Body of pancreas (tissue), 4 donors: ENCODE data around the gene NFIC. TPM values are rescaled to one million over a fixed set of nuclear protein-coding genes. Genes with fewer than 3 reads are reported as not detected.

ENCODE experiments used
- ATAC-seq: fragments of 150-250 bp; one replicate; pipeline ENCODE4 v1.9.1; 2016
- DNase-seq, 4 donors: peaks; one replicate each; pipeline ENCODE4 v3.0.0-alpha.2; 2019
- H3K27ac ChIP-seq, 4 donors: fragments of 200-600 bp; sonication (generic); 1 replicate in 3 of 4; 2 replicates in 1 of 4; pipeline versions ENCODE4 v1.5.1 to v1.6.1; 2016 to 2019; ENCODE audit warnings: mild to moderate bottlenecking in 1 of 4, mixed read lengths in 1 of 4, moderate library complexity in 1 of 4
- H3K27me3 ChIP-seq, 2 donors: fragments of 200-600 bp; sonication (generic); one replicate each; pipeline ENCODE4 v1.6.0; 2016; ENCODE audit warnings: mild to moderate bottlenecking in 1 of 2
- H3K36me3 ChIP-seq, 2 donors: fragments of 200-600 bp; sonication (generic); replicated peaks in 1 of 2; 2 replicates each; pipeline ENCODE4 v1.5.1; 2016; ENCODE audit warnings: low read depth in 2 of 2; ENCODE audit not compliant: insufficient read depth in 1 of 2
- H3K4me1 ChIP-seq: fragments of 200-600 bp; sonication (generic); one replicate; pipeline ENCODE4 v1.6.0; 2016
- H3K4me3 ChIP-seq, 2 donors: fragments of 200-600 bp; sonication (generic); 1 replicate in 1 of 2; 2 replicates in 1 of 2; pipeline ENCODE4 v1.5.1; 2016 to 2019
- H3K9me3 ChIP-seq, 3 donors: fragments of 200-600 bp; sonication (generic); 1 replicate in 2 of 3; 2 replicates in 1 of 3; pipeline ENCODE4 v1.5.1; 2016
- POLR2A ChIP-seq, 3 donors: fragments of 450-650 bp; IDR thresholded peaks; one replicate each; pipeline ENCODE4 v1.6.1; 2016; ENCODE audit warnings: antibody characterized with exemption in 3 of 3, mild to moderate bottlenecking in 2 of 3
- WGBS, 2 donors: methylation state at CpG; one replicate each; pipeline ENCODE4 v1.1.5; 2017; 5-methylcytosine and 5-hydroxymethylcytosine counted together
- intact Hi-C: fragments of 100-400 bp; cut with DNase I; formaldehyde crosslinking; loops from one replicate; pipeline ENCODE4 v1.15.1; 2023
- total RNA-seq, 2 donors: library from RNA; depleted of rRNA; stranded (reverse); fragments of >200 nt; gene quantifications; one replicate each; pipeline ENCODE4 v1.1.0, GENCODE V29; 2016
- TF ChIP-seq, protein P1 (sequence below), 7 experiments: fragments of 450-650 bp in 4 of 7; fragments of 200-600 bp in 3 of 7; sonication (generic) in 3 of 7; IDR thresholded peaks; one replicate each; pipeline ENCODE4 v1.5.1; 2016 to 2019; ENCODE audit warnings: antibody characterized with exemption in 7 of 7

Gene NFIC
- total RNA-seq, 2 donors from 2014 or later: 178 to 186 TPM

GRCh38 chr19:3470500-3471128 lies 104.2 kb downstream of the NFIC start:
- Histone ChIP-seq H3K36me3 (no peaks in the 10 kb centered on the region), H3K27ac (no peak overlapping the region), H3K27me3 (no peaks in the 10 kb centered on the region), H3K4me1 (peaks cover 24% of the 10 kb centered on the region), H3K9me3 (no peaks in the 10 kb centered on the region), H3K4me3 (no peak overlapping the region)
- TF ChIP-seq, protein P1, sequence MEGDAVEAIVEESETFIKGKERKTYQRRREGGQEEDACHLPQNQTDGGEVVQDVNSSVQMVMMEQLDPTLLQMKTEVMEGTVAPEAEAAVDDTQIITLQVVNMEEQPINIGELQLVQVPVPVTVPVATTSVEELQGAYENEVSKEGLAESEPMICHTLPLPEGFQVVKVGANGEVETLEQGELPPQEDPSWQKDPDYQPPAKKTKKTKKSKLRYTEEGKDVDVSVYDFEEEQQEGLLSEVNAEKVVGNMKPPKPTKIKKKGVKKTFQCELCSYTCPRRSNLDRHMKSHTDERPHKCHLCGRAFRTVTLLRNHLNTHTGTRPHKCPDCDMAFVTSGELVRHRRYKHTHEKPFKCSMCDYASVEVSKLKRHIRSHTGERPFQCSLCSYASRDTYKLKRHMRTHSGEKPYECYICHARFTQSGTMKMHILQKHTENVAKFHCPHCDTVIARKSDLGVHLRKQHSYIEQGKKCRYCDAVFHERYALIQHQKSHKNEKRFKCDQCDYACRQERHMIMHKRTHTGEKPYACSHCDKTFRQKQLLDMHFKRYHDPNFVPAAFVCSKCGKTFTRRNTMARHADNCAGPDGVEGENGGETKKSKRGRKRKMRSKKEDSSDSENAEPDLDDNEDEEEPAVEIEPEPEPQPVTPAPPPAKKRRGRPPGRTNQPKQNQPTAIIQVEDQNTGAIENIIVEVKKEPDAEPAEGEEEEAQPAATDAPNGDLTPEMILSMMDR (IDR thresholded peaks at IDR 0.05): no peak
- no peak for TF ChIP-seq POLR2A (IDR thresholded peaks at IDR 0.05)
- WGBS, 2 donors: 51 to 60% methylated on average over 10 to 11 of the region's 11 CpGs
- intact Hi-C loops: loop anchor here (5.0 kb wide), 1 partner anchor 148 kb away; no protein-coding TSS in a partner anchor
- no peak for DNase-seq
- ATAC-seq: peak; percentile 4

DNA sequence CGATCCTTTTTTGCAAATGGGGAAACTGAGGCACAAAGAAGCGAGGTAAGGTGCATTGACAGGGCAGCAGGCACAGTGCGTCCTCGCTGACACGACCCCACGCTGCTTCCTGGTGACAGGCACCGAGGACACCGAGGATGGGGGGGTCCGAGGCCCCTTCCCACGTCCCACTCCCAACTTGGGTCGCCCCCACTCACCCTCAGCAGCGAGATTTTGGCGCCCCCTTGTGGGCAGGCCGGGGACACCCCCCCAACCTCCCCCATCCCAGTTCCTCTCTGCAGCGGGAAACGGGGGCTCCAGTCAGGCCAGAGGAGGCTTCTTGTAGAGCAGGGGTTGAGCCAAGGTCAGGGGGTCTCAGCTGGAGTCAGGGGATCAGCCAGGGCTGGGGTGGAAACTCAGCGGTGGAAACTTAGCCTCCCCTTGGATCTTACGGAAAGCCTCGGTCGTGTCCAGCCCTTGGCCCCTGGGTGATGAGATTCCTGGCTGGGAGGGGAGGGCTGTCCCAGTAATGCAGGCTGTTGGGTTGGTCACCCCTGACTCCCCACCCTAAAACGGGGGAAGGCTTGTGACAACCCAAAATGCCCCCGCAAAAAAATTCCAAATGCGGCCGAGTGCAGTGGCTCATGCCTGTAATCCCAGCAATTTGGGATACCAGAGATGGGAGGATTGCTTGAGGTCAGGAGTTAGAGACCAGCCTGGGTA lies 105.7 kb downstream of the NFIC start:
- no peak for TF ChIP-seq POLR2A (IDR thresholded peaks at IDR 0.05)
- TF ChIP-seq, protein P1 (IDR thresholded peaks at IDR 0.05): peak; percentile 52 to 84 (median 73)
- WGBS, 2 donors: 30 to 50% methylated on average over 3 to 21 of the region's 24 CpGs
- DNase-seq (peak in 2 of 4 donors; percentile 35 to 53), ATAC-seq (peak; percentile 37)
- Histone ChIP-seq H3K27ac (no peak overlapping the region), H3K4me1 (peaks cover 24% of the 10 kb centered on the region), H3K27me3 (no peaks in the 10 kb centered on the region), H3K9me3 (no peaks in the 10 kb centered on the region), H3K36me3 (no peaks in the 10 kb centered on the region), H3K4me3 (no peak overlapping the region)
- intact Hi-C loops: loop anchor here (5.0 kb wide), 1 partner anchor 150 kb away; no protein-coding TSS in a partner anchor

GRCh38 chr19:3474010-3474409 lies 107.6 kb downstream of the NFIC start:
- intact Hi-C loops: loop anchor here (5.0 kb wide), 1 partner anchor 152 kb away; no protein-coding TSS in a partner anchor
- H3K9me3 ChIP-seq: no peaks in the 10 kb centered on the region
- peak overlapping the region in 1 of 4 donors; percentile 21 for H3K27ac ChIP-seq
- TF ChIP-seq, protein P1 (IDR thresholded peaks at IDR 0.05): no peak
- no peak for TF ChIP-seq POLR2A (IDR thresholded peaks at IDR 0.05)
- ATAC-seq (peak; percentile 14), DNase-seq (peak in 2 of 4 donors; percentile 44 to 54)
- peaks cover 24% of the 10 kb centered on the region for H3K4me1 ChIP-seq
- H3K4me3 ChIP-seq: no peak overlapping the region
- no peaks in the 10 kb centered on the region for H3K27me3 ChIP-seq
- H3K36me3 ChIP-seq: no peaks in the 10 kb centered on the region
- WGBS, 2 donors: 4 to 26% methylated on average over 3 to 8 of the region's 8 CpGs

DNA sequence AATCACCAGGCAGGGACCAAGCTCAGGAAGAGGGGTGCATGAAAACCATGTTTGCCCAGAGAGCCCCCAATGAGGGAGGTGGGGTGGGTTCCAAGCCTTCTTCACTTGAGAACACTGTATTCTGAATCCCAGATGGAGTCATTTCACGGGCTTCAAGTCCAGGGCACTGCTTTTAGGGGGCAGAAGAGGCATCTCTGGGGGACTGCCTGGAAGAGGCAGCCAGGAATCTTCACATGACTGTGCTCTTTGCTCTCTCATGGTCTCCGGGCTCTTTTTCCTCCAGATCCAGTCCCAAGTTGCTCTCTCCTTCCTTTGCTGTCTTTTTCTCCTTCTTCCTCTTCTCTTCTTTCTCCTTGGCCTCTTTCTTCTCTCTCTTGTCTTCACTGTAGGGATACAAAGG lies 108.2 kb downstream of the NFIC start:
- H3K4me1 ChIP-seq: peaks cover 24% of the 10 kb centered on the region
- no peaks in the 10 kb centered on the region for H3K36me3 ChIP-seq
- TF ChIP-seq, protein P1 (IDR thresholded peaks at IDR 0.05): no peak
- TF ChIP-seq POLR2A (IDR thresholded peaks at IDR 0.05): no peak
- H3K4me3 ChIP-seq: no peak overlapping the region
- no peaks in the 10 kb centered on the region for H3K9me3 ChIP-seq
- no peak for DNase-seq
- no peak overlapping the region for H3K27ac ChIP-seq
- no peak for ATAC-seq
- H3K27me3 ChIP-seq: no peaks in the 10 kb centered on the region
- 79 to 90% methylated on average over 2 of the region's 2 CpGs for WGBS, 2 donors
- intact Hi-C loops: loop anchor here (5.0 kb wide), 1 partner anchor 152 kb away; no protein-coding TSS in a partner anchor
